ENCODE measurements around the gene SEMA3F. TPM values are rescaled to one million over a fixed set of nuclear protein-coding genes. Genes with fewer than 3 reads are reported as not detected.

Gene SEMA3F
- total and polyA plus RNA-seq, 2 of the 4 experiments (the other 2 are of a cell fraction) = 7.3 to 23.3 TPM

- TF ChIP-seq RFX5 (IDR thresholded peaks at IDR 0.05; ENCODE audit: low read depth, low read length) (no peak), FOS (IDR thresholded peaks at IDR 0.05; ENCODE audit: low read depth, low read length) (no peak), RCOR1 (IDR thresholded peaks at IDR 0.05; ENCODE audit: insufficient replicate concordance, low read length) (no peak), MAFK (IDR thresholded peaks at IDR 0.05; ENCODE audit: low read depth, low read length) (no peak), USF2 (IDR thresholded peaks at IDR 0.05; ENCODE audit: low read depth, low read length) (no peak), POLR2A (IDR thresholded peaks at IDR 0.05; ENCODE audit: low read depth, low read length) (no peak)
Measured at GRCh38 chr3:50195501-50196252, 40.6 kb downstream of the SEMA3F start (continued).
